MM.1S (cell line): ENCODE data around the gene COG2.

Experiments
- EZH2 ChIP-seq: fragments of 300-600 bp; sonication (generic); optimal IDR thresholded peaks from 2 replicates; pipeline ENCODE3; 2017; ENCODE audit warnings: low read depth, mild to moderate bottlenecking, antibody characterized with exemption, low read length, mixed read lengths
- TF ChIP-seq, protein P1 (sequence below): fragments of 300-600 bp; sonication (generic); IDR thresholded peaks from 2 replicates; pipeline ENCODE4 v1.5.1; 2016; ENCODE audit warnings: antibody characterized with exemption, low read length, mixed read lengths

DNA sequence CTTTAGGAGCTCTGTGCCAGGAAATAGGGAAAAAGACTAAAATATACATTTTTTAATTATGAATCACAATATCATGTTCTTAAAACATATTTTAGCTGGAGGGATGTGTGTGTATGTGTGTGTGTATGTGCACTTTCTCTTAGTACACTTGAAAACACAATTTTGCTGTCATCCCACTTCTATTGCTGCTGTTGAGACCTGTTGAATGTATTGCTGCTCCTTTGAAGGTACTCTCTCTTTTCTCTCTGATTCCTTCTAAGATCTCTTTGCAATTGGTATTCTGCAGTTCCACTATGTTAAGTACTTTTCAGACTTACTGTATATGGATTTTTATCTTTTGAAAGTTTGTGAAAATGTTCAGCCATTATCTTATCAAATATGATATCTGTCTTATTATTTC is 43.5 kb upstream of the COG2 start:
- no peak for TF ChIP-seq EZH2
- TF ChIP-seq, protein P1, sequence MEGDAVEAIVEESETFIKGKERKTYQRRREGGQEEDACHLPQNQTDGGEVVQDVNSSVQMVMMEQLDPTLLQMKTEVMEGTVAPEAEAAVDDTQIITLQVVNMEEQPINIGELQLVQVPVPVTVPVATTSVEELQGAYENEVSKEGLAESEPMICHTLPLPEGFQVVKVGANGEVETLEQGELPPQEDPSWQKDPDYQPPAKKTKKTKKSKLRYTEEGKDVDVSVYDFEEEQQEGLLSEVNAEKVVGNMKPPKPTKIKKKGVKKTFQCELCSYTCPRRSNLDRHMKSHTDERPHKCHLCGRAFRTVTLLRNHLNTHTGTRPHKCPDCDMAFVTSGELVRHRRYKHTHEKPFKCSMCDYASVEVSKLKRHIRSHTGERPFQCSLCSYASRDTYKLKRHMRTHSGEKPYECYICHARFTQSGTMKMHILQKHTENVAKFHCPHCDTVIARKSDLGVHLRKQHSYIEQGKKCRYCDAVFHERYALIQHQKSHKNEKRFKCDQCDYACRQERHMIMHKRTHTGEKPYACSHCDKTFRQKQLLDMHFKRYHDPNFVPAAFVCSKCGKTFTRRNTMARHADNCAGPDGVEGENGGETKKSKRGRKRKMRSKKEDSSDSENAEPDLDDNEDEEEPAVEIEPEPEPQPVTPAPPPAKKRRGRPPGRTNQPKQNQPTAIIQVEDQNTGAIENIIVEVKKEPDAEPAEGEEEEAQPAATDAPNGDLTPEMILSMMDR = no peak
